RWPE1 (cell line): ENCODE results near the gene KCTD12.

ENCODE experiments used
- CTCF ChIA-PET: fragments of 350-600 bp; sonication (Branson Sonifier 250); formaldehyde crosslinking; extraction: SDS; loops from one replicate; lab custom pipeline; 2021; lab: Yijun Ruan, JAX
- POLR2A ChIA-PET: fragments of 400-600 bp; formaldehyde crosslinking; extraction: SDS; loops from one replicate; lab custom pipeline; 2020; ENCODE audit warnings: antibody characterized with exemption; ENCODE audit not compliant: low non-redundant PET; lab: Yijun Ruan, JAX
- DNase-seq: peaks from one replicate; pipeline ENCODE4 v3.0.0; 2012; ENCODE audit warnings: low spot score
- H3K27ac ChIP-seq: fragments of 450-650 bp; 2 replicates; pipeline ENCODE4 v1.5.1; 2017
- CTCF ChIP-seq: fragments of 450-650 bp; conservative IDR thresholded peaks from 2 replicates; pipeline ENCODE4 v1.5.1; 2017; ENCODE audit warnings: low read depth, mild to moderate bottlenecking

KCTD12 gene

GRCh38 chr13:76886292-76887075 is at the start of gene KCTD12:
Gene KCTD12, minus strand, starts transcription at chr13:76886405. Its CDS starts 257 bp downstream, at chr13:76886148.
- ChIA-PET CTCF (interaction anchor here (0.6 to 2.0 kb wide), 4 partner anchors 38 to 219 kb away, joined by 3 to 9 read pairs (median 4); no protein-coding TSS in a partner anchor), POLR2A (no interaction called here)
- peak; percentile 34 for TF ChIP-seq CTCF
- DNase-seq = peak; percentile 31
- peak within 1 kb of the TSS; percentile 91 for H3K27ac ChIP-seq

- TF ChIP-seq CTCF = no peak
- CTCF ChIA-PET = interaction anchor here (1.0 kb wide), 1 partner anchor 45 kb away, joined by 3 read pairs; no protein-coding TSS in a partner anchor
- POLR2A ChIA-PET = no interaction called here
- H3K27ac ChIP-seq = no peak overlapping the region
- DNase-seq = no peak
These were observed 48.5 kb upstream of the KCTD12 start for GRCh38 chr13:76934671-76935070.

- H3K27ac ChIP-seq = no peak overlapping the region
- CTCF ChIA-PET = no interaction called here
- POLR2A ChIA-PET = no interaction called here
- TF ChIP-seq CTCF = no peak
- no peak for DNase-seq
These were observed 45.9 kb upstream of the KCTD12 start for GRCh38 chr13:76932076-76932475.

- H3K27ac ChIP-seq = no peak overlapping the region
- no peak for TF ChIP-seq CTCF
- POLR2A ChIA-PET = no interaction called here
- CTCF ChIA-PET = no interaction called here
- no peak for DNase-seq
These were observed 43.7 kb upstream of the KCTD12 start for GRCh38 chr13:76929851-76930374.

- TF ChIP-seq CTCF = no peak
- no peak for DNase-seq
- ChIA-PET CTCF (no interaction called here), POLR2A (no interaction called here)
- H3K27ac ChIP-seq = no peak overlapping the region
These were observed 43.1 kb upstream of the KCTD12 start for GRCh38 chr13:76929320-76929719.

- no peak overlapping the region for H3K27ac ChIP-seq
- DNase-seq = no peak
- ChIA-PET POLR2A (no interaction called here), CTCF (no interaction called here)
- no peak for TF ChIP-seq CTCF
These were observed 42.3 kb upstream of the KCTD12 start for GRCh38 chr13:76928456-76928855.
